ENCODE measurements around the gene HAAO.

The HAAO gene

GRCh38 chr2:42767899-42768705 is 24.3 kb downstream of the HAAO start:
- no peak for DNase-seq (ENCODE audit: low read depth)

- no peak for DNase-seq (ENCODE audit: low read depth)
Measured at GRCh38 chr2:42767080-42767898, 25.1 kb downstream of the HAAO start.

GRCh38 chr2:42765686-42766085 is 26.7 kb downstream of the HAAO start:
- no peak for DNase-seq (ENCODE audit: low read depth)

- no peak for DNase-seq (ENCODE audit: low read depth)
Measured at GRCh38 chr2:42764901-42765300, 27.5 kb downstream of the HAAO start.

- no peak for DNase-seq (ENCODE audit: low read depth)
Measured at GRCh38 chr2:42764096-42764495, 28.3 kb downstream of the HAAO start, which contains the start of gene OXER1. Gene OXER1, minus strand, starts transcription at chr2:42764135. Its CDS starts 73 bp downstream, at chr2:42764062.

- no peak for DNase-seq (ENCODE audit: low read depth)
Measured at GRCh38 chr2:42762823-42763804, 29.3 kb downstream of the HAAO start.

- DNase-seq (ENCODE audit: low read depth): no peak
Measured at GRCh38 chr2:42762155-42762554, 30.2 kb downstream of the HAAO start.

- DNase-seq (ENCODE audit: low read depth): no peak
Measured at GRCh38 chr2:42761554-42761953, 30.8 kb downstream of the HAAO start.

GRCh38 chr2:42758751-42759150 is 33.6 kb downstream of the HAAO start:
- DNase-seq (ENCODE audit: low read depth): no peak

- no peak for DNase-seq (ENCODE audit: low read depth)
Measured at GRCh38 chr2:42757981-42758740, 34.2 kb downstream of the HAAO start.

- no peak for DNase-seq (ENCODE audit: low read depth)
Measured at GRCh38 chr2:42756966-42757513, 35.3 kb downstream of the HAAO start.

GRCh38 chr2:42756150-42756775 is 36.1 kb downstream of the HAAO start:
- no peak for DNase-seq (ENCODE audit: low read depth)

GRCh38 chr2:42755191-42755880 is 37.0 kb downstream of the HAAO start:
- peak; percentile 4 for DNase-seq (ENCODE audit: low read depth)

GRCh38 chr2:42754776-42755140 is 37.6 kb downstream of the HAAO start:
- no peak for DNase-seq (ENCODE audit: low read depth)

GRCh38 chr2:42754021-42754775 is 38.2 kb downstream of the HAAO start:
- no peak for DNase-seq (ENCODE audit: low read depth)

- DNase-seq (ENCODE audit: low read depth): no peak
Measured at GRCh38 chr2:42752816-42753813, 39.3 kb downstream of the HAAO start.

- DNase-seq (ENCODE audit: low read depth): no peak
Measured at GRCh38 chr2:42752314-42752713, 40.1 kb downstream of the HAAO start.

- no peak for DNase-seq (ENCODE audit: low read depth)
Measured at GRCh38 chr2:42748840-42749239, 43.5 kb downstream of the HAAO start.
